ENCODE measurements around the gene IL1RAPL2.

IL1RAPL2 gene

GRCh38 chrX:105706041-105706440 is 1140.0 kb downstream of the IL1RAPL2 start:
- H3K9me3 ChIP-seq = no peaks in the 10 kb centered on the region
- no peak overlapping the region for H3K4me3 ChIP-seq
- no peaks in the 10 kb centered on the region for H3K27me3 ChIP-seq (ENCODE audit: low read depth)
- H3K4me1 ChIP-seq = no peaks in the 10 kb centered on the region
- no peak for DNase-seq (ENCODE audit: low spot score in 2 of 2)
- H3K36me3 ChIP-seq (replicated peaks) = no peaks in the 10 kb centered on the region
- in situ Hi-C loops (cut with MboI; ENCODE audit: low sequenced_read_pairs) = no loop called here

GRCh38 chrX:105711805-105712204 is 1145.8 kb downstream of the IL1RAPL2 start:
- no peak for DNase-seq (ENCODE audit: low spot score in 2 of 2)
- Histone ChIP-seq H3K4me1 (no peaks in the 10 kb centered on the region), H3K9me3 (no peaks in the 10 kb centered on the region), H3K4me3 (no peak overlapping the region), H3K27me3 (ENCODE audit: low read depth) (no peaks in the 10 kb centered on the region), H3K36me3 (replicated peaks) (no peaks in the 10 kb centered on the region)
- in situ Hi-C loops (cut with MboI; ENCODE audit: low sequenced_read_pairs) = no loop called here

GRCh38 chrX:105715746-105716145 is 1149.7 kb downstream of the IL1RAPL2 start:
- Histone ChIP-seq H3K9me3 (no peaks in the 10 kb centered on the region), H3K4me3 (no peak overlapping the region), H3K27me3 (ENCODE audit: low read depth) (no peaks in the 10 kb centered on the region), H3K4me1 (no peaks in the 10 kb centered on the region), H3K36me3 (replicated peaks) (no peaks in the 10 kb centered on the region)
- in situ Hi-C loops (cut with MboI; ENCODE audit: low sequenced_read_pairs) = no loop called here
- DNase-seq (ENCODE audit: low spot score in 2 of 2) = no peak

GRCh38 chrX:105723966-105724735 is 1158.2 kb downstream of the IL1RAPL2 start:
- H3K4me1 ChIP-seq = no peaks in the 10 kb centered on the region
- no peak for DNase-seq (ENCODE audit: low spot score in 2 of 2)
- H3K9me3 ChIP-seq = no peaks in the 10 kb centered on the region
- H3K4me3 ChIP-seq = no peak overlapping the region
- H3K36me3 ChIP-seq (replicated peaks) = no peaks in the 10 kb centered on the region
- in situ Hi-C loops (cut with MboI; ENCODE audit: low sequenced_read_pairs) = no loop called here
- no peaks in the 10 kb centered on the region for H3K27me3 ChIP-seq (ENCODE audit: low read depth)

GRCh38 chrX:105725228-105725627 is 1159.2 kb downstream of the IL1RAPL2 start:
- H3K9me3 ChIP-seq = no peaks in the 10 kb centered on the region
- in situ Hi-C loops (cut with MboI; ENCODE audit: low sequenced_read_pairs) = no loop called here
- DNase-seq (ENCODE audit: low spot score in 2 of 2) = no peak
- H3K36me3 ChIP-seq (replicated peaks) = no peaks in the 10 kb centered on the region
- H3K4me3 ChIP-seq = no peak overlapping the region
- H3K27me3 ChIP-seq (ENCODE audit: low read depth) = no peaks in the 10 kb centered on the region
- H3K4me1 ChIP-seq = no peaks in the 10 kb centered on the region

- in situ Hi-C loops (cut with MboI; ENCODE audit: low sequenced_read_pairs) = no loop called here
- Histone ChIP-seq H3K36me3 (replicated peaks) (no peaks in the 10 kb centered on the region), H3K4me1 (no peaks in the 10 kb centered on the region), H3K27me3 (ENCODE audit: low read depth) (no peaks in the 10 kb centered on the region), H3K9me3 (no peaks in the 10 kb centered on the region), H3K4me3 (no peak overlapping the region)
- no peak for DNase-seq (ENCODE audit: low spot score in 2 of 2)
Observed at GRCh38 chrX:105738162-105738561, 1172.2 kb downstream of the IL1RAPL2 start.

GRCh38 chrX:105744291-105744690 is 1178.3 kb downstream of the IL1RAPL2 start:
- Histone ChIP-seq H3K4me3 (no peak overlapping the region), H3K36me3 (replicated peaks) (no peaks in the 10 kb centered on the region), H3K9me3 (no peaks in the 10 kb centered on the region), H3K27me3 (ENCODE audit: low read depth) (no peaks in the 10 kb centered on the region), H3K4me1 (no peaks in the 10 kb centered on the region)
- no peak for DNase-seq (ENCODE audit: low spot score in 2 of 2)
- in situ Hi-C loops (cut with MboI; ENCODE audit: low sequenced_read_pairs) = no loop called here

GRCh38 chrX:105744946-105745345 is 1178.9 kb downstream of the IL1RAPL2 start:
- no peaks in the 10 kb centered on the region for H3K36me3 ChIP-seq (replicated peaks)
- H3K4me1 ChIP-seq = no peaks in the 10 kb centered on the region
- no peaks in the 10 kb centered on the region for H3K27me3 ChIP-seq (ENCODE audit: low read depth)
- no peak overlapping the region for H3K4me3 ChIP-seq
- in situ Hi-C loops (cut with MboI; ENCODE audit: low sequenced_read_pairs) = no loop called here
- no peak for DNase-seq (ENCODE audit: low spot score in 2 of 2)
- H3K9me3 ChIP-seq = no peaks in the 10 kb centered on the region

- no peaks in the 10 kb centered on the region for H3K27me3 ChIP-seq (ENCODE audit: low read depth)
Observed at GRCh38 chrX:105745863-105746262, 1179.9 kb downstream of the IL1RAPL2 start.

GRCh38 chrX:105752338-105752956 is 1186.4 kb downstream of the IL1RAPL2 start:
- Histone ChIP-seq H3K9me3 (no peaks in the 10 kb centered on the region), H3K27me3 (ENCODE audit: low read depth) (no peaks in the 10 kb centered on the region), H3K4me1 (no peaks in the 10 kb centered on the region), H3K4me3 (no peak overlapping the region), H3K36me3 (replicated peaks) (no peaks in the 10 kb centered on the region)
- DNase-seq (ENCODE audit: low spot score in 2 of 2) = no peak
- in situ Hi-C loops (cut with MboI; ENCODE audit: low sequenced_read_pairs) = no loop called here

More at GRCh38 chrX:105745863-105746262, 1179.9 kb downstream of the IL1RAPL2 start:
- Histone ChIP-seq H3K4me1 (no peaks in the 10 kb centered on the region), H3K4me3 (no peak overlapping the region), H3K36me3 (replicated peaks) (no peaks in the 10 kb centered on the region), H3K9me3 (no peaks in the 10 kb centered on the region)
- in situ Hi-C loops (cut with MboI; ENCODE audit: low sequenced_read_pairs) = no loop called here
- DNase-seq (ENCODE audit: low spot score in 2 of 2) = no peak

GRCh38 chrX:105753411-105753810 is 1187.4 kb downstream of the IL1RAPL2 start:
- H3K9me3 ChIP-seq = no peaks in the 10 kb centered on the region
- H3K4me1 ChIP-seq = no peaks in the 10 kb centered on the region
- H3K4me3 ChIP-seq = no peak overlapping the region
- no peaks in the 10 kb centered on the region for H3K36me3 ChIP-seq (replicated peaks)
- in situ Hi-C loops (cut with MboI; ENCODE audit: low sequenced_read_pairs) = no loop called here
- DNase-seq (ENCODE audit: low spot score in 2 of 2) = no peak
- no peaks in the 10 kb centered on the region for H3K27me3 ChIP-seq (ENCODE audit: low read depth)

GRCh38 chrX:105754286-105754964 is 1188.4 kb downstream of the IL1RAPL2 start:
- Histone ChIP-seq H3K4me1 (no peaks in the 10 kb centered on the region), H3K4me3 (no peak overlapping the region), H3K27me3 (ENCODE audit: low read depth) (no peaks in the 10 kb centered on the region), H3K36me3 (replicated peaks) (no peaks in the 10 kb centered on the region), H3K9me3 (no peaks in the 10 kb centered on the region)
- DNase-seq (ENCODE audit: low spot score in 2 of 2) = no peak
- in situ Hi-C loops (cut with MboI; ENCODE audit: low sequenced_read_pairs) = no loop called here

- Histone ChIP-seq H3K4me3 (no peak overlapping the region), H3K9me3 (no peaks in the 10 kb centered on the region), H3K4me1 (no peaks in the 10 kb centered on the region), H3K27me3 (ENCODE audit: low read depth) (no peaks in the 10 kb centered on the region), H3K36me3 (replicated peaks) (no peaks in the 10 kb centered on the region)
- DNase-seq (ENCODE audit: low spot score in 2 of 2) = no peak
- in situ Hi-C loops (cut with MboI; ENCODE audit: low sequenced_read_pairs) = no loop called here
Observed at GRCh38 chrX:105755109-105755508, 1189.1 kb downstream of the IL1RAPL2 start.

GRCh38 chrX:105758754-105759153 is 1192.8 kb downstream of the IL1RAPL2 start:
- Histone ChIP-seq H3K4me1 (no peaks in the 10 kb centered on the region), H3K36me3 (replicated peaks) (no peaks in the 10 kb centered on the region), H3K4me3 (no peak overlapping the region), H3K9me3 (no peaks in the 10 kb centered on the region), H3K27me3 (ENCODE audit: low read depth) (no peaks in the 10 kb centered on the region)
- in situ Hi-C loops (cut with MboI; ENCODE audit: low sequenced_read_pairs) = no loop called here
- no peak for DNase-seq (ENCODE audit: low spot score in 2 of 2)

Measured in HAP-1 (cell line).